ENCODE data around the gene LIPJ.

DNA sequence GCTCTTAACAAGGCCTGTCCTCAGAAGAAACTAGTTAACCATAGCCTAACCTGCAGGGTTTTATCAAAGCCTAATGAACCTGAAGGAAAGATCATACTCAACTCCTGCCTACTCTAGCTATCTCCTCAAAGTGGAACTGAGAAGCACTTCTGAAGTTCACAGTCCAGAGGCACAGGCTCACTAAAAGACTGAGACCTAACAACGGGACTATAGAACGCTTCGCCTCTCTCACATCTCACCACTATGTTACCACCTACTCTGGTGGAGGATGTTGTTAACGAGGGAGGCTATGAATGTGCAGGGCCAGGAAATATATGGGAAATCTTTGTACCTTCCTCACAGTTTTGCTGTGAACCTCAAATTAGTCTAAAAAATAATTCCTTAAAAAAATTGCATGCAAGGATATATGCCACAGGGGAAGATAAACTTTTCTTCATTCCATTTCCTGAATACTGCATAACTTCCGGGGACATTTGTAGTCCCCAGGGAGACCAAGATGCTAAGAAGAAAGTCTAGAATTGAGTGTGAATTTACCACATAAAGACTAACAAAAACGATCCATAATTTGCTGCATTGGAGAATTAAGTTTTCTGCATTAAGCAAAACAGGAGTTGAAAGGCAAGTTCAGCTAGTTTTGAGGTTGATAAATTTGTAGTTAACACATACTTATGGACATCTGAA is 21.6 kb downstream of the LIPJ start:
- TF ChIP-seq PKNOX1 (IDR thresholded peaks at IDR 0.05), result no peak
- TF ChIP-seq FOXK2 (IDR thresholded peaks at IDR 0.05), result no peak
- no peak for TF ChIP-seq TARDBP (IDR thresholded peaks at IDR 0.05)
- TF ChIP-seq FOXM1 (IDR thresholded peaks at IDR 0.05; ENCODE audit: borderline replicate concordance), result no peak
- no peak for TF ChIP-seq ARNT (IDR thresholded peaks at IDR 0.05)
- TF ChIP-seq ZNF384 (IDR thresholded peaks at IDR 0.05), result no peak
